HAP-1 (cell line): ENCODE results near the gene MOB3A.

Experiments used
- DNase-seq, 2 experiments: peaks; one replicate each; pipeline ENCODE4 v3.0.0-alpha.2; 2016 to 2020; ENCODE audit warnings: low spot score in 2 of 2
- H3K27me3 ChIP-seq: fragments of 250-450 bp; sonication (Bioruptor Pico); 2 replicates; pipeline ENCODE4 v1.5.1; 2020; ENCODE audit warnings: low read depth, mild to moderate bottlenecking, moderate library complexity
- H3K36me3 ChIP-seq: fragments of 250-450 bp; sonication (Bioruptor Pico); replicated peaks from 2 replicates; pipeline ENCODE4 v1.5.1; 2020; ENCODE audit warnings: mild to moderate bottlenecking
- H3K4me1 ChIP-seq: fragments of 250-450 bp; sonication (Bioruptor Pico); 2 replicates; pipeline ENCODE4 v1.5.1; 2020; ENCODE audit warnings: mild to moderate bottlenecking
- H3K4me3 ChIP-seq: fragments of 250-450 bp; sonication (Bioruptor Pico); 2 replicates; pipeline ENCODE4 v1.5.1; 2020; ENCODE audit warnings: mild to moderate bottlenecking, moderate library complexity
- H3K9me3 ChIP-seq: fragments of 250-450 bp; sonication (Bioruptor Pico); 2 replicates; pipeline ENCODE4 v1.5.1; 2020; ENCODE audit warnings: mild to moderate bottlenecking, moderate library complexity
- in situ Hi-C: fragments of 300-500 bp; cut with MboI; formaldehyde crosslinking; loops from 3 replicates; pipeline ENCODE4 v1.14.3; 2020; ENCODE audit warnings: low sequenced_read_pairs, inconsistent platforms, mixed read lengths

The MOB3A gene

GRCh38 chr19:2076526-2076944 lies 19.6 kb downstream of the MOB3A start:
- Histone ChIP-seq H3K9me3 (no peaks in the 10 kb centered on the region), H3K36me3 (peaks cover 31% of the 10 kb centered on the region), H3K4me1 (no peaks in the 10 kb centered on the region), H3K4me3 (no peak overlapping the region), H3K27me3 (no peaks in the 10 kb centered on the region)
- in situ Hi-C loops, result no loop called here
- no peak for DNase-seq

- H3K36me3 ChIP-seq, result peaks cover 35% of the 10 kb centered on the region
- H3K4me3 ChIP-seq, result no peak overlapping the region
- in situ Hi-C loops, result no loop called here
- H3K27me3 ChIP-seq, result no peaks in the 10 kb centered on the region
- H3K4me1 ChIP-seq, result no peaks in the 10 kb centered on the region
- DNase-seq, result no peak
- no peaks in the 10 kb centered on the region for H3K9me3 ChIP-seq
Observed at GRCh38 chr19:2072757-2073551, 23.2 kb downstream of the MOB3A start.

- Histone ChIP-seq H3K4me1 (no peaks in the 10 kb centered on the region), H3K9me3 (no peaks in the 10 kb centered on the region), H3K36me3 (peaks cover 25% of the 10 kb centered on the region), H3K4me3 (no peak overlapping the region), H3K27me3 (no peaks in the 10 kb centered on the region)
- in situ Hi-C loops, result no loop called here
- no peak for DNase-seq
Observed at GRCh38 chr19:2070986-2071673, 25.0 kb downstream of the MOB3A start.

- Histone ChIP-seq H3K27me3 (no peaks in the 10 kb centered on the region), H3K4me3 (no peak overlapping the region), H3K9me3 (no peaks in the 10 kb centered on the region), H3K36me3 (peaks cover 22% of the 10 kb centered on the region), H3K4me1 (no peaks in the 10 kb centered on the region)
- no peak for DNase-seq
- in situ Hi-C loops, result no loop called here
Observed at GRCh38 chr19:2070436-2070827, 25.7 kb downstream of the MOB3A start.

- DNase-seq, result no peak
- peaks cover 18% of the 10 kb centered on the region for H3K4me1 ChIP-seq
Observed at GRCh38 chr19:2064788-2065524, 31.2 kb downstream of the MOB3A start.

GRCh38 chr19:2064395-2064787 lies 31.7 kb downstream of the MOB3A start:
- no peak for DNase-seq

More at GRCh38 chr19:2064788-2065524, 31.2 kb downstream of the MOB3A start:
- Histone ChIP-seq H3K27me3 (no peaks in the 10 kb centered on the region), H3K9me3 (no peaks in the 10 kb centered on the region), H3K36me3 (no peaks in the 10 kb centered on the region), H3K4me3 (no peak overlapping the region)
- in situ Hi-C loops, result no loop called here

GRCh38 chr19:2063824-2064223 lies 32.3 kb downstream of the MOB3A start:
- Histone ChIP-seq H3K27me3 (no peaks in the 10 kb centered on the region), H3K9me3 (no peaks in the 10 kb centered on the region), H3K4me3 (no peak overlapping the region), H3K36me3 (no peaks in the 10 kb centered on the region), H3K4me1 (peaks cover 24% of the 10 kb centered on the region)
- in situ Hi-C loops, result no loop called here
- DNase-seq, result no peak

More at GRCh38 chr19:2064395-2064787, 31.7 kb downstream of the MOB3A start:
- Histone ChIP-seq H3K4me3 (no peak overlapping the region), H3K36me3 (no peaks in the 10 kb centered on the region), H3K4me1 (peaks cover 24% of the 10 kb centered on the region), H3K27me3 (no peaks in the 10 kb centered on the region), H3K9me3 (no peaks in the 10 kb centered on the region)
- in situ Hi-C loops, result no loop called here

DNA sequence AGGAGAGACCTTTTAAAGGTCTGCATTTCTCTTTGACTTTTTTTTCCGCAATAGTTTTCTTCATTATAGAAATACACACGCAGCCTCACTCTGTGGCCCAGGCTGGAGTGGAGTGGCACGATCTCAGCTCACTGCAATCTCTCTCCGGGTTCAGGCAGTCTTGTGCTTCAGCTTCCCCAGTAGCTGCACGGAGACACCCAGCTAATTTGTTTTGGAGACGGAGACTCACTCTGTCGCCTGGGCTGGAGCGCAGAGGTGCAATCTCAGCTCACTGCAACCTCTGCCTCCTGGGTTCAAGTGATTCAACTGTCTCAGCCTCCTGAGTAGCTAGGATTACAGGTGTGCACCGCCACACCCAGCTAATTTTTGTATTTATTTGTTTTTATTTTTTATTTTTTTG lies 33.4 kb downstream of the MOB3A start:
- Histone ChIP-seq H3K27me3 (no peaks in the 10 kb centered on the region), H3K4me1 (peaks cover 24% of the 10 kb centered on the region), H3K36me3 (no peaks in the 10 kb centered on the region), H3K4me3 (no peak overlapping the region), H3K9me3 (no peaks in the 10 kb centered on the region)
- no peak for DNase-seq
- in situ Hi-C loops, result no loop called here

DNA sequence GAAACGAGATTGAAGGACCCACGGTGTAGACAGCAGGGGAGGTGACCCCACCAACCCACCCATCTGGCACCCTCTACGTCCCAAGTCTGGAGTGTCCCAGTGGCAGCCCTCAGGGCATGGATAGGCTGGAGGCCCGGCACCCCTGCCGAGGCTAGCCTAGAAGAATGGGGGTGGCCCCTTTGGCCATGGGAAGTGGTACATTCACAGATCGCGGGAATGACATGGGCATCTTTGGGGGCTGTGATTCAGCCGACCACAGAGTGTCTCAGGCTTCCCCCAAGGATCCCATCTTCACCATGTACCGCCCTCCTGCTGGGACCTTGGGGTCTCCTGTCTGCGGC lies 33.8 kb downstream of the MOB3A start:
- in situ Hi-C loops, result no loop called here
- peak overlapping the region; percentile 61 for H3K4me3 ChIP-seq
- DNase-seq, result no peak
- peaks cover 24% of the 10 kb centered on the region for H3K4me1 ChIP-seq
- no peaks in the 10 kb centered on the region for H3K36me3 ChIP-seq
- no peaks in the 10 kb centered on the region for H3K27me3 ChIP-seq
- no peaks in the 10 kb centered on the region for H3K9me3 ChIP-seq

GRCh38 chr19:2061495-2062388 lies 34.4 kb downstream of the MOB3A start:
- Histone ChIP-seq H3K4me3 (peak overlapping the region; percentile 61), H3K4me1 (peaks cover 24% of the 10 kb centered on the region), H3K9me3 (no peaks in the 10 kb centered on the region), H3K36me3 (no peaks in the 10 kb centered on the region), H3K27me3 (no peaks in the 10 kb centered on the region)
- peak; percentile 98 to 100 for DNase-seq
- in situ Hi-C loops, result no loop called here

DNA sequence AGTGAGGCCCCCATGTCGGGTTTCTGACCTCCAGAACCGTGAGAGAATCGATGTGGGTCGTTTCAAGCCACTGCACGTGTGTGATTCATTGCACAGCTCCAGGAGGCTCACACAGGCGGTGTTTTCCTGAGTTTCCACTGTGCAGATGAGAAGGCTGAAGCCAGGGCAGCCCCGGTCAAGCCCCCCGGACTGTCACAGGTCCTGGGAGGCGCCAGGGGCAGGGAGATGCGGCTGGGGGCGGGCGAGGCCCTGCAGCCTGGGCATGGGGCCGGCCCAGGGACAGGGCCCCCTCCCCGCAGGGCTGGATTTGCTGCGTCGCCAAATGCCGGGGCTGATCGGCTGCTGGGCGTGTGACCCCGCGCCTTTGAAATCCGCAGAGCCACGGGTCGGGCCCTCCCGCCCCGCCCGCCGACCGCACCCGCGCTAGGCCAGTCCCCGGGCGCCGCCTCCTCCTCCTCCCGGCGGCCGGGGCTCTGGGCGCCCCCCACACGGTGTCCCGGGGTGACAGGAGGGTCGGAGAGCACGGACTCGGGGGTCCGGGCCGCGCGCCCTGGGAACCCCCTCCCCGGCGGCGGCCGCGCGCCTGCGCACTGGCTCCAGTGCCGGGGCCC lies 35.1 kb downstream of the MOB3A start:
- peak; percentile 43 to 78 for DNase-seq
- Histone ChIP-seq H3K27me3 (no peaks in the 10 kb centered on the region), H3K4me3 (peak overlapping the region; percentile 61), H3K9me3 (no peaks in the 10 kb centered on the region), H3K36me3 (no peaks in the 10 kb centered on the region), H3K4me1 (peaks cover 24% of the 10 kb centered on the region)
- in situ Hi-C loops, result no loop called here

DNA sequence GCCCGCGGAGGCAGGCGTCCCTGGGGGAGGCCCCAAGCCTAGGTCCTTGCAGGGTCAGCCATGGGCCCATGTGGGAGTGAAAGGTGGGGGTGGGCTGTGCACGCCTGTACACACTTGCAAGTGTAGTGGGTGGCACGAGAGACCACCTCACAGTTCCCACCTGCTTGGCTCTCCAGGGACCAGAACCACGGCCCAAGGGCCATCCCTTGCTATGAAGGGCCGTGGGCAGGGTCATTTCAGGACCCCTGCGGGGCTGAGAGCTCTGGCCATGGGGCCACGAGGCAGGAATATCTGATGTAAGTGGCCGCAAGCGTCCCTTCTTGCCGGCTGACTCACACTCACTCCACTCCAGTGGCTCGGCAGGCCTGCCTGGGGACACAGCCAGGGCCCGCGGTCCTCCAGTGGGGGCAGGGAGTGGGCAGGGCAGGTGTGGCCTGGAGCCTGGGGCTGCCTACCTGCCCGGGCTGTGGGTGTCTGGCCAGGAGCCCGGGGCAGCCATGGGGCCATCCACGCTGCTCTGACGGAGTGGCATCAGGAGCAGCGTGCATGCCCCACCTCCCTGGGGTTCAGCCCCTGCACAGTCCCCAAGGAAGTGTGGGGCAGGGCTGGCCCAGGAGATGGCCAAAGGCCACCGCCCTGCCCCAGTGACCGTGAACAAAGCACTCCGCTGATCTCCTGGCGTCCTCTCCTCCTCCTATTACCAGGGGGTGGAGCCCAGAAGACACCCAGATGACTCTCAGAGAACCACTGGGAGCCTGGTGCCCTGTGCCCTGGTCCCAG lies 36.5 kb downstream of the MOB3A start:
- peak; percentile 35 to 61 for DNase-seq
- Histone ChIP-seq H3K36me3 (no peaks in the 10 kb centered on the region), H3K27me3 (no peaks in the 10 kb centered on the region), H3K4me3 (peak overlapping the region; percentile 2), H3K9me3 (no peaks in the 10 kb centered on the region), H3K4me1 (peaks cover 24% of the 10 kb centered on the region)
- in situ Hi-C loops, result no loop called here
